B cell (primary cell): ENCODE data around the gene ERC1. TPM values are rescaled to one million over a fixed set of nuclear protein-coding genes. Genes with fewer than 3 reads are reported as not detected.
A peak's percentile ranks its signal among the peaks of the same experiment; 100 is the strongest.

Source experiments
- ATAC-seq: fragments of 200-7000 bp; cut with Tn5 transposase; one replicate; pipeline ENCODE4 v1.10.0; 2021; ENCODE audit warnings: low read depth, mild to moderate bottlenecking, moderate number of reproducible peaks, moderate library complexity
- CTCF ChIA-PET: fragments of 350-600 bp; sonication (Branson Sonifier 250); formaldehyde crosslinking; loops from one replicate; lab custom pipeline; 2021; ENCODE audit warnings: antibody characterized with exemption, inconsistent platforms; lab: Charles Lee
- POLR2A ChIA-PET: fragments of 350-600 bp; sonication (Branson Sonifier 250); formaldehyde crosslinking; loops from one replicate; lab custom pipeline; 2021; ENCODE audit warnings: antibody characterized with exemption; lab: Charles Lee
- DNase-seq: peaks from one replicate; pipeline ENCODE4 v3.0.0; 2013
- H2AFZ ChIP-seq: 2 replicates; pipeline ENCODE4 v1.6.1; 2012; ENCODE audit warnings: mild to moderate bottlenecking, low read depth, low read length; ENCODE audit not compliant: insufficient read depth, poor library complexity, severe bottlenecking
- H3K27ac ChIP-seq, 2 donors: 1 replicate in 1 of 2; 2 replicates in 1 of 2; pipeline ENCODE4 v1.5.1; 2012 to 2013; ENCODE audit warnings: low read length in 2 of 2, mild to moderate bottlenecking in 2 of 2, moderate library complexity in 1 of 2
- H3K27me3 ChIP-seq, 4 experiments: fragments of 200-600 bp in 1 of 4; sonication (generic) in 1 of 4; replicated peaks in 1 of 4; 1 replicate in 2 of 4; 2 replicates in 2 of 4; pipeline versions ENCODE4 v1.6.1 to v1.7.0; 2013 to 2016; ENCODE audit warnings: low read length in 3 of 4, mild to moderate bottlenecking in 2 of 4, mixed read lengths in 1 of 4, moderate library complexity in 1 of 4; ENCODE audit not compliant: insufficient read depth in 4 of 4, control insufficient read depth in 3 of 4; ENCODE audit errors: control extremely low read depth in 1 of 4
- H3K36me3 ChIP-seq, 2 experiments: replicated peaks in 1 of 2; 1 replicate in 1 of 2; 2 replicates in 1 of 2; pipeline versions ENCODE4 v1.6.1 to v1.7.1; 2013; ENCODE audit warnings: low read length in 1 of 2; ENCODE audit not compliant: insufficient read depth in 2 of 2, control insufficient read depth in 1 of 2; ENCODE audit errors: control extremely low read depth in 1 of 2, extremely low read depth in 1 of 2
- H3K4me1 ChIP-seq, 2 donors: fragments of 200-600 bp in 1 of 2; sonication (generic) in 1 of 2; 1 replicate in 1 of 2; 2 replicates in 1 of 2; pipeline versions ENCODE4 v1.5.1 to v1.6.1; 2013 to 2017; ENCODE audit warnings: low read length in 2 of 2; ENCODE audit not compliant: control insufficient read depth in 2 of 2, insufficient read depth in 2 of 2
- H3K4me2 ChIP-seq: replicated peaks from 2 replicates; pipeline ENCODE3; 2012; ENCODE audit warnings: mild to moderate bottlenecking, low read depth, low read length; ENCODE audit not compliant: poor library complexity, severe bottlenecking
- H3K4me3 ChIP-seq, 5 experiments: fragments of 200-600 bp in 1 of 5; sonication (generic) in 1 of 5; 1 replicate in 3 of 5; 2 replicates in 2 of 5; pipeline versions ENCODE4 v1.5.1 to v1.7.0; 2011 to 2016; ENCODE audit warnings: low read length in 4 of 5, mild to moderate bottlenecking in 4 of 5, low read depth in 2 of 5, control low read depth in 1 of 5, moderate library complexity in 1 of 5; ENCODE audit not compliant: insufficient read depth in 1 of 5; ENCODE audit errors: control extremely low read depth in 1 of 5, extremely low read depth in 1 of 5
- H3K79me2 ChIP-seq: fragments of 200-600 bp; sonication (generic); one replicate; pipeline ENCODE4 v1.6.0; 2016; ENCODE audit warnings: low read length; ENCODE audit not compliant: control insufficient read depth, insufficient read depth
- H3K9ac ChIP-seq: fragments of 200-600 bp; sonication (generic); 2 replicates; pipeline ENCODE4 v1.6.1; 2017; ENCODE audit warnings: mild to moderate bottlenecking, low read length, moderate library complexity
- H3K9me3 ChIP-seq, 3 donors: one replicate each; pipeline versions ENCODE4 v1.6.1 to v1.7.1; 2013; ENCODE audit warnings: low read length in 2 of 3; ENCODE audit not compliant: control insufficient read depth in 2 of 3, insufficient read depth in 1 of 3; ENCODE audit errors: control extremely low read depth in 1 of 3
- H4K20me1 ChIP-seq: 2 replicates; pipeline ENCODE4 v1.6.0; 2012; ENCODE audit warnings: mild to moderate bottlenecking, low read length; ENCODE audit not compliant: insufficient read depth, control insufficient read depth, poor library complexity, severe bottlenecking
- H3K27ac Mint-ChIP-seq: one replicate; pipeline ENCODE4 v1.8.0; 2021; ENCODE audit warnings: mixed read lengths
- H3K27me3 Mint-ChIP-seq: one replicate; pipeline ENCODE4 v1.8.0; 2021; ENCODE audit warnings: mixed read lengths
- H3K4me1 Mint-ChIP-seq: one replicate; pipeline ENCODE4 v1.8.0; 2021; ENCODE audit warnings: mixed read lengths
- H3K4me3 Mint-ChIP-seq: one replicate; pipeline ENCODE4 v1.8.0; 2021; ENCODE audit warnings: mixed read lengths
- H3K9me3 Mint-ChIP-seq: one replicate; pipeline ENCODE4 v1.8.0; 2022; ENCODE audit warnings: mixed read lengths; ENCODE audit not compliant: insufficient read depth
- CTCF ChIP-seq: fragments of 200-600 bp; IDR thresholded peaks from one replicate; pipeline ENCODE4 v1.8.0; 2022; ENCODE audit warnings: antibody characterized with exemption, mild to moderate bottlenecking
- EZH2 ChIP-seq: IDR thresholded peaks from 2 replicates; pipeline ENCODE4 v1.6.1; 2012; ENCODE audit warnings: borderline replicate concordance, low read depth, mild to moderate bottlenecking, moderate library complexity, low read length; ENCODE audit not compliant: insufficient read depth, poor library complexity, severe bottlenecking
- WGBS: methylation state at CpG from one replicate; pipeline ENCODE4 v1.1.5; 2013; ENCODE audit warnings: missing lambda C conversion rate; ENCODE audit not compliant: insufficient coverage; 5-methylcytosine and 5-hydroxymethylcytosine counted together
- intact Hi-C: fragments of 100-400 bp; cut with micrococcal nuclease; formaldehyde crosslinking; loops from one replicate; pipeline ENCODE4 v1.10.0; 2022
- polyA plus RNA-seq: library from polyadenylated mRNA; depleted of rRNA; stranded (reverse); fragments of >200 nt; gene quantifications from 2 replicates; pipeline ENCODE4 v1.2.3, GENCODE V29; 2012
- total RNA-seq, 2 donors: library from RNA; stranded (reverse); fragments of 120-200 nt in 1 of 2; gene quantifications; 1 replicate in 1 of 2; 2 replicates in 1 of 2; pipeline versions ENCODE4 v1.2.3 to v1.2.4, GENCODE V29; 2013 to 2022

ERC1 gene
- total and polyA plus RNA-seq, 2 donors (not counting 1 experiment from before 2014, with no cell fraction given) = 4.0 to 77.6 TPM

DNA sequence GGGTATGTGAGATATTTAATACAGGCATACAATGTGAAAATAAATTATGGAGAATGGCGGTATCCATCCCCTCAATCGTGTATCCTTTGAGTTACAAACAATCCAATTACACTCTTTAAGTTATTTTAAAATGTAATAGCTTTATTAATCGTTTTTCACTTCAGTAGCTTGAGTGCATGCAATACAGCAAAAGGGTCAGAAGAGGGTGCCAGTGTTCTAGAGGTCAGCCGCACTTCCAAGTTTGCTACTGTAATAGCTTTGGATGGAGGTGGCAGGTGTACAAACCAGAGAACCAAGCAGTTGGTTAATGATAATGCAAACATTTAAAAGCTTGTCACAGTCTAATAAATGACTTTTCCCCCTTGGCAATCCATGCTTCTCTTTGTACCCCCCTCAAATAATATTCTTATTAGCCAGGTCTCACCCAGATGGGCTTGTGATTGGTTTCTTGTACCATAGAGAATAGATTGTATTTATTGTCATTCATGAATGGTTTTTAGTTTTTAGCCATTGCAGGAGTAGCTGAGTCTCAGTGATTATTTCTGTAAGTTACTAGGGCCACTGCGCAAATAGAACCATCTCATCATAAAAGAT lies 127.0 kb downstream of the ERC1 start:
- Mint-ChIP-seq H3K27me3 (no peaks in the 10 kb centered on the region), H3K27ac (no peak overlapping the region), H3K9me3 (no peaks in the 10 kb centered on the region), H3K4me3 (no peak overlapping the region), H3K4me1 (no peaks in the 10 kb centered on the region)
- no peak overlapping the region for H3K4me3 ChIP-seq
- no peak overlapping the region for H3K27ac ChIP-seq
- no peaks in the 10 kb centered on the region for H3K27me3 ChIP-seq
- WGBS = 0% methylated on average over 1 of the region's 5 CpGs
- no peak overlapping the region for H3K9ac ChIP-seq
- ATAC-seq (peak; percentile 88), DNase-seq (peak; percentile 80)
- no peak overlapping the region for H2AFZ ChIP-seq
- peak; percentile 98 for TF ChIP-seq CTCF
- no peak for TF ChIP-seq EZH2
- H3K36me3 ChIP-seq = peaks cover 3 to 7% of the 10 kb centered on the region in 2 experiments
- H3K4me1 ChIP-seq = no peaks in the 10 kb centered on the region
- ChIA-PET POLR2A (interaction anchor here (1.0 to 1.4 kb wide), 2 partner anchors 465 to 487 kb away, joined by 4 to 6 read pairs; no protein-coding TSS in a partner anchor), CTCF (interaction anchor here (0.7 to 4.8 kb wide), 97 partner anchors 8 to 817 kb away, joined by 3 to 256 read pairs (median 4); partner anchors contain the start of genes FBXL14, RAD52 and WNT5B)
- no peaks in the 10 kb centered on the region for H4K20me1 ChIP-seq
- H3K4me2 ChIP-seq = no peak overlapping the region
- H3K9me3 ChIP-seq = no peaks in the 10 kb centered on the region
- no peaks in the 10 kb centered on the region for H3K79me2 ChIP-seq
- intact Hi-C loops = loop anchor here (1.0 to 5.0 kb wide), 5 partner anchors 84 to 516 kb away; no protein-coding TSS in a partner anchor

- H3K4me2 ChIP-seq = no peak overlapping the region
- no peaks in the 10 kb centered on the region for H4K20me1 ChIP-seq
- H2AFZ ChIP-seq = no peak overlapping the region
- no peak overlapping the region for H3K27ac Mint-ChIP-seq
- no peaks in the 10 kb centered on the region for H3K27me3 Mint-ChIP-seq
- no peaks in the 10 kb centered on the region for H3K4me1 Mint-ChIP-seq
- no peaks in the 10 kb centered on the region for H3K79me2 ChIP-seq
- peaks cover 0 to 2% of the 10 kb centered on the region in 2 experiments for H3K36me3 ChIP-seq
- intact Hi-C loops = no loop called here
- ATAC-seq (no peak), DNase-seq (no peak)
- H3K4me1 ChIP-seq = no peaks in the 10 kb centered on the region
- H3K4me3 Mint-ChIP-seq = no peak overlapping the region
- no peak overlapping the region for H3K9ac ChIP-seq
- no peak overlapping the region for H3K27ac ChIP-seq
- H3K9me3 Mint-ChIP-seq = no peaks in the 10 kb centered on the region
- no CpG with 5 or more reads among the region's 3 CpGs for WGBS
- CTCF ChIA-PET = interaction anchor here (2.4 kb wide), 1 partner anchor 460 kb away, joined by 10 read pairs; no protein-coding TSS in a partner anchor
- POLR2A ChIA-PET = no interaction called here
- H3K4me3 ChIP-seq = no peak overlapping the region
- no peaks in the 10 kb centered on the region for H3K27me3 ChIP-seq
- TF ChIP-seq CTCF = no peak
- no peaks in the 10 kb centered on the region for H3K9me3 ChIP-seq
Observed at GRCh38 chr12:1122786-1123185, 131.8 kb downstream of the ERC1 start.
